ENCODE data around the gene STUB1.

STUB1 gene

GRCh38 chr16:662597-662996, 17.6 kb upstream of the STUB1 start (continued):
- TF ChIP-seq, protein P1, sequence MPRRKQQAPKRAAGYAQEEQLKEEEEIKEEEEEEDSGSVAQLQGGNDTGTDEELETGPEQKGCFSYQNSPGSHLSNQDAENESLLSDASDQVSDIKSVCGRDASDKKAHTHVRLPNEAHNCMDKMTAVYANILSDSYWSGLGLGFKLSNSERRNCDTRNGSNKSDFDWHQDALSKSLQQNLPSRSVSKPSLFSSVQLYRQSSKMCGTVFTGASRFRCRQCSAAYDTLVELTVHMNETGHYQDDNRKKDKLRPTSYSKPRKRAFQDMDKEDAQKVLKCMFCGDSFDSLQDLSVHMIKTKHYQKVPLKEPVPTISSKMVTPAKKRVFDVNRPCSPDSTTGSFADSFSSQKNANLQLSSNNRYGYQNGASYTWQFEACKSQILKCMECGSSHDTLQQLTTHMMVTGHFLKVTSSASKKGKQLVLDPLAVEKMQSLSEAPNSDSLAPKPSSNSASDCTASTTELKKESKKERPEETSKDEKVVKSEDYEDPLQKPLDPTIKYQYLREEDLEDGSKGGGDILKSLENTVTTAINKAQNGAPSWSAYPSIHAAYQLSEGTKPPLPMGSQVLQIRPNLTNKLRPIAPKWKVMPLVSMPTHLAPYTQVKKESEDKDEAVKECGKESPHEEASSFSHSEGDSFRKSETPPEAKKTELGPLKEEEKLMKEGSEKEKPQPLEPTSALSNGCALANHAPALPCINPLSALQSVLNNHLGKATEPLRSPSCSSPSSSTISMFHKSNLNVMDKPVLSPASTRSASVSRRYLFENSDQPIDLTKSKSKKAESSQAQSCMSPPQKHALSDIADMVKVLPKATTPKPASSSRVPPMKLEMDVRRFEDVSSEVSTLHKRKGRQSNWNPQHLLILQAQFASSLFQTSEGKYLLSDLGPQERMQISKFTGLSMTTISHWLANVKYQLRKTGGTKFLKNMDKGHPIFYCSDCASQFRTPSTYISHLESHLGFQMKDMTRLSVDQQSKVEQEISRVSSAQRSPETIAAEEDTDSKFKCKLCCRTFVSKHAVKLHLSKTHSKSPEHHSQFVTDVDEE (CRISPR knock-in tag; IDR thresholded peaks at IDR 0.05), result no peak
- no peak for TF ChIP-seq RARB (CRISPR knock-in tag; IDR thresholded peaks at IDR 0.05)
- TF ChIP-seq CSDC2 (CRISPR knock-in tag; IDR thresholded peaks at IDR 0.05), result no peak

GRCh38 chr16:666572-666971, 13.6 kb upstream of the STUB1 start:
- no peak for ATAC-seq
- TF ChIP-seq, protein P2, sequence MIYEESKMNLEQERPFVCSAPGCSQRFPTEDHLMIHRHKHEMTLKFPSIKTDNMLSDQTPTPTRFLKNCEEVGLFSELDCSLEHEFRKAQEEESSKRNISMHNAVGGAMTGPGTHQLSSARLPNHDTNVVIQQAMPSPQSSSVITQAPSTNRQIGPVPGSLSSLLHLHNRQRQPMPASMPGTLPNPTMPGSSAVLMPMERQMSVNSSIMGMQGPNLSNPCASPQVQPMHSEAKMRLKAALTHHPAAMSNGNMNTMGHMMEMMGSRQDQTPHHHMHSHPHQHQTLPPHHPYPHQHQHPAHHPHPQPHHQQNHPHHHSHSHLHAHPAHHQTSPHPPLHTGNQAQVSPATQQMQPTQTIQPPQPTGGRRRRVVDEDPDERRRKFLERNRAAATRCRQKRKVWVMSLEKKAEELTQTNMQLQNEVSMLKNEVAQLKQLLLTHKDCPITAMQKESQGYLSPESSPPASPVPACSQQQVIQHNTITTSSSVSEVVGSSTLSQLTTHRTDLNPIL (CRISPR knock-in tag; IDR thresholded peaks at IDR 0.05; ENCODE audit: low read depth), result no peak
- TF ChIP-seq ZNF565 (CRISPR knock-in tag; conservative IDR thresholded peaks at IDR 0.05; ENCODE audit: low read depth) (no peak), TOX (CRISPR knock-in tag; IDR thresholded peaks at IDR 0.05; ENCODE audit: borderline replicate concordance) (no peak), CSDC2 (CRISPR knock-in tag; IDR thresholded peaks at IDR 0.05) (no peak), ZNF70 (CRISPR knock-in tag; IDR thresholded peaks at IDR 0.05) (no peak), BACH2 (CRISPR knock-in tag; IDR thresholded peaks at IDR 0.05; ENCODE audit: borderline replicate concordance) (no peak), ESRRG (CRISPR knock-in tag; IDR thresholded peaks at IDR 0.05) (no peak), ISL1 (CRISPR knock-in tag; IDR thresholded peaks at IDR 0.05) (no peak)
- TF ChIP-seq, protein P1 (CRISPR knock-in tag; IDR thresholded peaks at IDR 0.05), result no peak

GRCh38 chr16:667113-667779, 13.0 kb upstream of the STUB1 start:
- ATAC-seq, result no peak
- TF ChIP-seq ZFP3 (CRISPR knock-in tag; IDR thresholded peaks at IDR 0.05) (no peak), CSDC2 (CRISPR knock-in tag; IDR thresholded peaks at IDR 0.05) (no peak), ISL1 (CRISPR knock-in tag; IDR thresholded peaks at IDR 0.05) (no peak), OSR1 (CRISPR knock-in tag; IDR thresholded peaks at IDR 0.05) (no peak), ARNTL (CRISPR knock-in tag; IDR thresholded peaks at IDR 0.05; ENCODE audit: borderline replicate concordance, low read depth) (no peak), POU6F1 (CRISPR knock-in tag; IDR thresholded peaks at IDR 0.05; ENCODE audit: borderline replicate concordance, low read depth) (no peak), PPARA (CRISPR knock-in tag; IDR thresholded peaks at IDR 0.05; ENCODE audit: borderline replicate concordance) (no peak), ZC3H10 (CRISPR knock-in tag; IDR thresholded peaks at IDR 0.05) (no peak), BACH2 (CRISPR knock-in tag; IDR thresholded peaks at IDR 0.05; ENCODE audit: borderline replicate concordance) (no peak), CSRNP3 (CRISPR knock-in tag; IDR thresholded peaks at IDR 0.05) (no peak), SNAI2 (CRISPR knock-in tag; IDR thresholded peaks at IDR 0.05) (no peak), ZNF565 (CRISPR knock-in tag; conservative IDR thresholded peaks at IDR 0.05; ENCODE audit: low read depth) (no peak), TOX (CRISPR knock-in tag; IDR thresholded peaks at IDR 0.05; ENCODE audit: borderline replicate concordance) (no peak), ESRRG (CRISPR knock-in tag; IDR thresholded peaks at IDR 0.05) (no peak), ZNF70 (CRISPR knock-in tag; IDR thresholded peaks at IDR 0.05) (no peak)

Data from SK-N-SH treated with all-trans-retinoic acid at 6 μM for 48 hours (cell line).